A549 (cell line): Measurements from ENCODE around the gene INHBE. TPM values are rescaled to one million over a fixed set of nuclear protein-coding genes. Genes with fewer than 3 reads are reported as not detected.
"Not testable (repeated sequence)": the region's sequence is repeated elsewhere in the genome, so short reads cannot be mapped to it uniquely, and the experiment has no call there.

Experiments used
- ATAC-seq, 2 experiments: fragments of 200-7000 bp in 1 of 2; fragments of >200 bp in 1 of 2; cut with Nextera tagmentation in 1 of 2; cut with Tn5 transposase in 1 of 2; 3 replicates each; pipeline versions ENCODE4 v1.8.0 to v1.9.1; 2018 to 2020; ENCODE audit warnings: mild to moderate bottlenecking in 1 of 2, moderate library complexity in 1 of 2
- CTCF ChIA-PET: fragments of 300-600 bp; sonication (Branson Sonifier 250); formaldehyde crosslinking; extraction: SDS; loops from one replicate; lab custom pipeline; 2021; ENCODE audit warnings: antibody characterized with exemption, inconsistent platforms; lab: Yijun Ruan, JAX
- POLR2A ChIA-PET: fragments of 350-600 bp; formaldehyde crosslinking; extraction: SDS; loops from one replicate; lab custom pipeline; 2021; ENCODE audit warnings: antibody characterized with exemption, inconsistent platforms; lab: Yijun Ruan, JAX
- DNase-seq, 2 experiments: peaks; one replicate each; pipeline versions ENCODE4 v3.0.0 to v3.0.0-alpha.2; 2011 to 2016; ENCODE audit warnings: low read depth in 1 of 2, low spot score in 1 of 2
- FAIRE-seq: peaks from 2 replicates; lab custom pipeline; 2011; peaks lifted over from hg19 to GRCh38; lab: Jason Lieb, UNC
- H3K27ac ChIP-seq, 2 experiments: fragments of >200 bp; sonication (Bioruptor Twin); formaldehyde crosslinking; 3 replicates each; pipeline ENCODE4 v1.5.1; 2016 to 2017
- H3K4me1 ChIP-seq: fragments of >200 bp; sonication (Bioruptor Twin); formaldehyde crosslinking; 3 replicates; pipeline ENCODE4 v1.6.1; 2016
- H3K4me2 ChIP-seq: fragments of >200 bp; sonication (Bioruptor Twin); formaldehyde crosslinking; 3 replicates; pipeline ENCODE4 v1.6.1; 2016
- H3K4me3 ChIP-seq: fragments of >200 bp; sonication (Bioruptor Twin); formaldehyde crosslinking; 3 replicates; pipeline ENCODE4 v1.5.1; 2016
- H3K9me3 ChIP-seq: fragments of >200 bp; sonication (Bioruptor Twin); formaldehyde crosslinking; 3 replicates; pipeline ENCODE4 v1.6.1; 2016
- CEBPB ChIP-seq, 2 experiments: fragments of >200 bp in 1 of 2; sonication (Bioruptor Twin) in 1 of 2; formaldehyde crosslinking in 1 of 2; IDR thresholded peaks; 2 replicates each; pipeline ENCODE4 v1.6.1; 2012 to 2016
- EHMT2 ChIP-seq: fragments of 200-600 bp; sonication (generic); IDR thresholded peaks from 2 replicates; pipeline ENCODE4 v1.6.1; 2016; ENCODE audit warnings: antibody characterized with exemption, low read depth, mild to moderate bottlenecking, moderate library complexity
- ESRRA ChIP-seq: fragments of 150-350 bp; IDR thresholded peaks from 2 replicates; pipeline ENCODE4 v1.6.1; 2014; ENCODE audit warnings: mild to moderate bottlenecking, low read length, borderline replicate concordance
- FOSB ChIP-seq: fragments of 250-450 bp; sonication (Bioruptor Pico); IDR thresholded peaks from 2 replicates; pipeline ENCODE4 v1.5.0; 2020; ENCODE audit warnings: mild to moderate bottlenecking, moderate library complexity
- FOSL2 ChIP-seq, 2 experiments: fragments of 450-650 bp in 1 of 2; fragments of >200 bp in 1 of 2; sonication (Bioruptor Twin) in 1 of 2; formaldehyde crosslinking; IDR thresholded peaks; 2 replicates each; pipeline versions ENCODE4 v1.5.0 to v1.6.1; 2016 to 2020; ENCODE audit warnings: mild to moderate bottlenecking in 1 of 2, moderate library complexity in 1 of 2
- KDM1A ChIP-seq: fragments of 200-600 bp; sonication (generic); IDR thresholded peaks from 2 replicates; pipeline ENCODE4 v1.6.1; 2016; ENCODE audit warnings: low read depth, mild to moderate bottlenecking
- MAFK ChIP-seq: fragments of 450-650 bp; IDR thresholded peaks from 2 replicates; pipeline ENCODE4 v1.6.1; 2014; ENCODE audit not compliant: partially characterized antibody
- PBX3 ChIP-seq: IDR thresholded peaks from 2 replicates; pipeline ENCODE4 v1.6.1; 2012
- POLR2AphosphoS2 ChIP-seq: conservative IDR thresholded peaks from 2 replicates; pipeline ENCODE4 v1.6.1; 2012; ENCODE audit warnings: low read length, improper control_type of control experiment, inconsistent platforms
- WGBS: methylation state at CpG from one replicate; pipeline ENCODE4 v1.1.6; 2017; ENCODE audit errors: missing lambda C conversion rate; 5-methylcytosine and 5-hydroxymethylcytosine counted together
- polyA plus RNA-seq, 4 experiments: library from polyadenylated mRNA; depleted of rRNA in 3 of 4; stranded (reverse); fragments of >200 nt; fragmentation: RNase III in 1 of 4; extraction: RNeasy Plus Mini Kit Qiagen cat#74134 plus additional on column Dnase treatment in 1 of 4; gene quantifications; 2 replicates in 3 of 4; 3 replicates in 1 of 4; pipeline ENCODE4 v1.2.3, GENCODE V29; 2011 to 2017
- small RNA-seq, 6 experiments: library from RNA; depleted of rRNA; stranded (forward); fragments of <200 nt; gene quantifications; one replicate each; pipeline ENCODE3, GENCODE V24; 2012

INHBE gene
- polyA plus RNA-seq, 2 of the 4 experiments (the other 2 are of a cell fraction), result 0.74 to 2.4 TPM

GRCh38 chr12:57500213-57500612, 45.1 kb downstream of the INHBE start:
- no peak overlapping the region for H3K4me3 ChIP-seq
- no peaks in the 10 kb centered on the region for H3K4me1 ChIP-seq
- no peaks in the 10 kb centered on the region for H3K9me3 ChIP-seq
- ChIA-PET CTCF (interaction anchor here (1.0 to 1.4 kb wide), 3 partner anchors 11 to 37 kb away, joined by 3 to 5 read pairs (median 3); no protein-coding TSS in a partner anchor), POLR2A (interaction anchor here (0.9 kb wide), 1 partner anchor 15 kb away, joined by 3 read pairs; no protein-coding TSS in a partner anchor)
- ATAC-seq, result no peak
- H3K4me2 ChIP-seq, result no peak overlapping the region
- FAIRE-seq, result no peak
- 95% methylated on average over 11 of the region's 11 CpGs for WGBS
- H3K27ac ChIP-seq, result no peak overlapping the region
- no peak for DNase-seq
- TF ChIP-seq FOSL2 (IDR thresholded peaks at IDR 0.05), result no peak
- no peak for TF ChIP-seq FOSL2 (CRISPR knock-in tag; IDR thresholded peaks at IDR 0.05)
- TF ChIP-seq KDM1A, result no peak
- TF ChIP-seq PBX3, result no peak
- TF ChIP-seq EHMT2, result no peak
- no peak for TF ChIP-seq MAFK
- TF ChIP-seq ESRRA, result no peak
- TF ChIP-seq FOSB (CRISPR knock-in tag), result no peak
- TF ChIP-seq POLR2AphosphoS2, result no peak
- TF ChIP-seq CEBPB (IDR thresholded peaks at IDR 0.05), result no peak; a peak in 1 of 4 replicates

GRCh38 chr12:57502311-57502969, 47.3 kb downstream of the INHBE start:
- DNase-seq, FAIRE-seq, H3K9me3 ChIP-seq, H3K4me3 ChIP-seq, ATAC-seq, H3K4me2 ChIP-seq, H3K4me1 ChIP-seq, H3K27ac ChIP-seq: not testable (repeated sequence)
- ChIA-PET POLR2A (interaction anchor here (0.7 kb wide), 2 partner anchors 9 to 128 kb away, joined by 5 to 13 read pairs; no protein-coding TSS in a partner anchor), CTCF (interaction anchor here (1.3 to 2.4 kb wide), 3 partner anchors 9 to 44 kb away, joined by 4 to 15 read pairs (median 11); no protein-coding TSS in a partner anchor)
- 96% methylated on average over 22 of the region's 22 CpGs for WGBS

GRCh38 chr12:57506541-57506940, 51.4 kb downstream of the INHBE start:
- ATAC-seq, H3K27ac ChIP-seq, H3K9me3 ChIP-seq, H3K4me3 ChIP-seq, CTCF ChIA-PET, H3K4me2 ChIP-seq, DNase-seq, FAIRE-seq, H3K4me1 ChIP-seq: not testable (repeated sequence)
- 98% methylated on average over 4 of the region's 4 CpGs for WGBS
- POLR2A ChIA-PET, result interaction anchor here (0.7 kb wide), 1 partner anchor 437 kb away, joined by 3 read pairs; no protein-coding TSS in a partner anchor

Small RNAs within 50 kb of the gene (small RNA-seq; reads per million reads assigned to genes)
- gene RNU6-879P, result 0 reads per million in 6 experiments

Other genes with a start within 250 kb of the INHBE start
- 0.52 and 0.69 TPM in 2 replicates for gene NXPH4, start 238.5 kb upstream of the INHBE start, polyA plus RNA-seq (2011; rRNA removed)
- 3.3 to 4.5 TPM (median 3.5 TPM) in 3 replicates for gene NXPH4, start 238.5 kb upstream of the INHBE start, polyA plus RNA-seq (2017; fragmentation: RNase III; extraction: RNeasy Plus Mini Kit Qiagen cat#74134 plus additional on column Dnase treatment)
- 110 and 113 TPM in 2 replicates for gene SHMT2, start 225.6 kb upstream of the INHBE start, polyA plus RNA-seq (2011; rRNA removed)
- gene SHMT2, start 225.6 kb upstream of the INHBE start, polyA plus RNA-seq (2017; fragmentation: RNase III; extraction: RNeasy Plus Mini Kit Qiagen cat#74134 plus additional on column Dnase treatment), result 150 to 166 TPM (median 156 TPM) in 3 replicates
- gene STAC3, start 204.1 kb upstream of the INHBE start, polyA plus RNA-seq (2011; rRNA removed), result 0.40 and 0.62 TPM in 2 replicates
- 0.43 to 0.59 TPM (median 0.54 TPM) in 3 replicates for gene STAC3, start 204.1 kb upstream of the INHBE start, polyA plus RNA-seq (2017; fragmentation: RNase III; extraction: RNeasy Plus Mini Kit Qiagen cat#74134 plus additional on column Dnase treatment)
- gene R3HDM2, start 24.3 kb upstream of the INHBE start, polyA plus RNA-seq (2011; rRNA removed), result 28.8 and 30.6 TPM in 2 replicates
- 14.0 to 14.7 TPM (median 14.4 TPM) in 3 replicates for gene R3HDM2, start 24.3 kb upstream of the INHBE start, polyA plus RNA-seq (2017; fragmentation: RNase III; extraction: RNeasy Plus Mini Kit Qiagen cat#74134 plus additional on column Dnase treatment)
- gene INHBC, start 20.5 kb upstream of the INHBE start, polyA plus RNA-seq (2011; rRNA removed), result 0.07 and 0.08 TPM in 2 replicates
- gene INHBC, start 20.5 kb upstream of the INHBE start, polyA plus RNA-seq (2017; fragmentation: RNase III; extraction: RNeasy Plus Mini Kit Qiagen cat#74134 plus additional on column Dnase treatment), result not detected in 3 replicates
- 27.3 and 30.0 TPM in 2 replicates for gene GLI1, start 4.5 kb downstream of the INHBE start, polyA plus RNA-seq (2011; rRNA removed)
- gene GLI1, start 4.5 kb downstream of the INHBE start, polyA plus RNA-seq (2017; fragmentation: RNase III; extraction: RNeasy Plus Mini Kit Qiagen cat#74134 plus additional on column Dnase treatment), result 13.0 to 13.5 TPM (median 13.1 TPM) in 3 replicates
- 0.25 and 0.50 TPM in 2 replicates for gene ARHGAP9, start 24.6 kb downstream of the INHBE start, polyA plus RNA-seq (2011; rRNA removed)
- gene ARHGAP9, start 24.6 kb downstream of the INHBE start, polyA plus RNA-seq (2017; fragmentation: RNase III; extraction: RNeasy Plus Mini Kit Qiagen cat#74134 plus additional on column Dnase treatment), result 0.20 to 0.29 TPM in 2 of 3 replicates, not detected in the other
- gene MARS1, start 32.8 kb downstream of the INHBE start, polyA plus RNA-seq (2011; rRNA removed), result 372 and 406 TPM in 2 replicates
- 209 to 230 TPM (median 227 TPM) in 3 replicates for gene MARS1, start 32.8 kb downstream of the INHBE start, polyA plus RNA-seq (2017; fragmentation: RNase III; extraction: RNeasy Plus Mini Kit Qiagen cat#74134 plus additional on column Dnase treatment)
- 73.1 and 93.0 TPM in 2 replicates for gene DDIT3, start 65.2 kb downstream of the INHBE start, polyA plus RNA-seq (2011; rRNA removed)
- 11.5 to 16.0 TPM (median 13.5 TPM) in 3 replicates for gene DDIT3, start 65.2 kb downstream of the INHBE start, polyA plus RNA-seq (2017; fragmentation: RNase III; extraction: RNeasy Plus Mini Kit Qiagen cat#74134 plus additional on column Dnase treatment)
- 4.6 and 7.3 TPM in 2 replicates for gene MBD6, start 67.5 kb downstream of the INHBE start, polyA plus RNA-seq (2011; rRNA removed)
- 18.7 to 25.3 TPM (median 24.2 TPM) in 3 replicates for gene MBD6, start 67.5 kb downstream of the INHBE start, polyA plus RNA-seq (2017; fragmentation: RNase III; extraction: RNeasy Plus Mini Kit Qiagen cat#74134 plus additional on column Dnase treatment)
- 140 and 169 TPM in 2 replicates for gene DCTN2, start 91.9 kb downstream of the INHBE start, polyA plus RNA-seq (2011; rRNA removed)
- 203 to 211 TPM (median 211 TPM) in 3 replicates for gene DCTN2, start 91.9 kb downstream of the INHBE start, polyA plus RNA-seq (2017; fragmentation: RNase III; extraction: RNeasy Plus Mini Kit Qiagen cat#74134 plus additional on column Dnase treatment)
- 0.89 and 0.90 TPM in 2 replicates for gene KIF5A, start 94.7 kb downstream of the INHBE start, polyA plus RNA-seq (2011; rRNA removed)
- 0.45 to 0.61 TPM (median 0.55 TPM) in 3 replicates for gene KIF5A, start 94.7 kb downstream of the INHBE start, polyA plus RNA-seq (2017; fragmentation: RNase III; extraction: RNeasy Plus Mini Kit Qiagen cat#74134 plus additional on column Dnase treatment)
- gene PIP4K2C, start 135.9 kb downstream of the INHBE start, polyA plus RNA-seq (2011; rRNA removed), result 60.9 and 62.9 TPM in 2 replicates
- gene PIP4K2C, start 135.9 kb downstream of the INHBE start, polyA plus RNA-seq (2017; fragmentation: RNase III; extraction: RNeasy Plus Mini Kit Qiagen cat#74134 plus additional on column Dnase treatment), result 30.5 to 35.7 TPM (median 35.3 TPM) in 3 replicates
- gene DTX3, start 149.5 kb downstream of the INHBE start, polyA plus RNA-seq (2011; rRNA removed), result 21.7 and 29.6 TPM in 2 replicates
- gene DTX3, start 149.5 kb downstream of the INHBE start, polyA plus RNA-seq (2017; fragmentation: RNase III; extraction: RNeasy Plus Mini Kit Qiagen cat#74134 plus additional on column Dnase treatment), result 18.1 to 26.2 TPM (median 24.7 TPM) in 3 replicates
- 9.3 and 9.9 TPM in 2 replicates for gene ARHGEF25, start 156.1 kb downstream of the INHBE start, polyA plus RNA-seq (2011; rRNA removed)
- 8.0 to 13.8 TPM (median 11.9 TPM) in 3 replicates for gene ARHGEF25, start 156.1 kb downstream of the INHBE start, polyA plus RNA-seq (2017; fragmentation: RNase III; extraction: RNeasy Plus Mini Kit Qiagen cat#74134 plus additional on column Dnase treatment)
- gene B4GALNT1, start 177.9 kb downstream of the INHBE start, polyA plus RNA-seq (2011; rRNA removed), result 25.7 and 27.0 TPM in 2 replicates
- gene B4GALNT1, start 177.9 kb downstream of the INHBE start, polyA plus RNA-seq (2017; fragmentation: RNase III; extraction: RNeasy Plus Mini Kit Qiagen cat#74134 plus additional on column Dnase treatment), result 33.2 to 35.1 TPM (median 33.4 TPM) in 3 replicates
- gene OS9, start 238.8 kb downstream of the INHBE start, polyA plus RNA-seq (2011; rRNA removed), result 183 and 208 TPM in 2 replicates
- 115 to 128 TPM (median 128 TPM) in 3 replicates for gene OS9, start 238.8 kb downstream of the INHBE start, polyA plus RNA-seq (2017; fragmentation: RNase III; extraction: RNeasy Plus Mini Kit Qiagen cat#74134 plus additional on column Dnase treatment)